Gastroesophageal sphincter (tissue), 3 donors: ENCODE results near the gene PPP5C.

Source experiments
- CTCF ChIP-seq, 4 experiments: fragments of 200-600 bp in 2 of 4; fragments of 450-650 bp in 2 of 4; sonication (generic) in 1 of 4; IDR thresholded peaks; one replicate each; pipeline ENCODE4 v1.5.1; 2017 to 2019; ENCODE audit warnings: antibody characterized with exemption in 4 of 4, mild to moderate bottlenecking in 2 of 4, moderate library complexity in 2 of 4
- EP300 ChIP-seq: sonication (generic); formaldehyde crosslinking; IDR thresholded peaks from one replicate; pipeline ENCODE4 v1.6.1; 2017; ENCODE audit warnings: antibody characterized with exemption, mild to moderate bottlenecking

GRCh38 chr19:46356149-46357055 is 9.5 kb downstream of the PPP5C start:
- TF ChIP-seq CTCF (IDR thresholded peaks at IDR 0.05) (no peak), EP300 (no peak)
